Panc1 (cell line): ENCODE data around the gene ZBTB20. TPM values are rescaled to one million over a fixed set of nuclear protein-coding genes. Genes with fewer than 3 reads are reported as not detected.

Experiments used
- ATAC-seq: fragments of 200-7000 bp; cut with Tn5 transposase; 2 replicates; pipeline ENCODE4 v1.9.1; 2020; ENCODE audit warnings: mild to moderate bottlenecking, moderate library complexity
- BruUV-seq: library from RNA; stranded (reverse); fragments of 400-500 nt; replicated peaks from 2 replicates; lab custom pipeline; 2021; lab: Mats Ljungman, UMichigan
- CTCF ChIA-PET: fragments of 300-600 bp; sonication (Branson Sonifier 250); formaldehyde crosslinking; loops from one replicate; lab custom pipeline; 2022; ENCODE audit warnings: antibody characterized with exemption; lab: Charles Lee
- POLR2A ChIA-PET: fragments of 300-600 bp; sonication (Branson Sonifier 250); formaldehyde crosslinking; loops from one replicate; lab custom pipeline; 2022; ENCODE audit warnings: antibody characterized with exemption; lab: Charles Lee
- DNase-seq: peaks from one replicate; pipeline ENCODE4 v3.0.0-alpha.2; 2010; ENCODE audit warnings: low read depth, low spot score
- H3K27ac ChIP-seq: 2 replicates; pipeline ENCODE4 v1.5.1; 2011; ENCODE audit warnings: mild to moderate bottlenecking, low read length, inconsistent platforms
- H3K27me3 ChIP-seq: fragments of 200-500 bp; sonication (Bioruptor generic); 2 replicates; pipeline ENCODE4 v1.6.0; 2014; ENCODE audit warnings: low read length, inconsistent platforms; ENCODE audit not compliant: control insufficient read depth, insufficient read depth
- H3K36me3 ChIP-seq: fragments of 200-500 bp; sonication (Bioruptor generic); 2 replicates; pipeline ENCODE4 v1.5.1; 2014; ENCODE audit warnings: inconsistent platforms, mild to moderate bottlenecking, low read length, moderate library complexity; ENCODE audit not compliant: control insufficient read depth, insufficient read depth
- H3K4me1 ChIP-seq: 2 replicates; pipeline ENCODE4 v1.5.1; 2011; ENCODE audit warnings: inconsistent platforms, mild to moderate bottlenecking, low read length, moderate library complexity; ENCODE audit not compliant: control insufficient read depth, insufficient read depth
- H3K4me3 ChIP-seq, 2 experiments: 2 replicates each; pipeline ENCODE4 v1.5.1; 2011 to 2012; ENCODE audit warnings: low read depth in 2 of 2, low read length in 2 of 2, mild to moderate bottlenecking in 2 of 2, inconsistent platforms in 1 of 2, moderate library complexity in 1 of 2
- H3K9me3 ChIP-seq: fragments of 200-500 bp; sonication (Bioruptor generic); 2 replicates; pipeline ENCODE4 v1.5.1; 2014; ENCODE audit warnings: low read depth, mild to moderate bottlenecking, inconsistent platforms, low read length, moderate library complexity; ENCODE audit not compliant: control insufficient read depth, insufficient read depth
- CTCF ChIP-seq: fragments of 450-650 bp; IDR thresholded peaks from 2 replicates; pipeline ENCODE4 v1.5.1; 2017; ENCODE audit warnings: mild to moderate bottlenecking
- POLR2AphosphoS5 ChIP-seq: IDR thresholded peaks from 2 replicates; pipeline ENCODE4 v1.6.1; 2012; ENCODE audit warnings: mild to moderate bottlenecking, low read depth, low read length, moderate library complexity
- REST ChIP-seq, 2 experiments: IDR thresholded peaks; 2 replicates each; pipeline ENCODE4 v1.6.1; 2011 to 2012; ENCODE audit warnings: low read depth in 2 of 2, control low read depth in 1 of 2, low read length in 1 of 2, mild to moderate bottlenecking in 1 of 2, moderate library complexity in 1 of 2; ENCODE audit not compliant: insufficient read depth in 1 of 2
- SIN3A ChIP-seq: IDR thresholded peaks from 2 replicates; pipeline ENCODE4 v1.6.1; 2012; ENCODE audit warnings: low read depth, mild to moderate bottlenecking, low read length, moderate library complexity, borderline replicate concordance; ENCODE audit not compliant: insufficient read depth
- TCF7L2 ChIP-seq: IDR thresholded peaks from 2 replicates; pipeline ENCODE4 v1.6.1; 2011; ENCODE audit warnings: mild to moderate bottlenecking, low read depth, low read length, inconsistent platforms
- in situ Hi-C: cut with HindIII; loops from 2 replicates; pipeline ENCODE4 v1.10.0; 2016; ENCODE audit warnings: low sequenced_read_pairs, low pct_unique_long_range_greater_than_20kb
- intact Hi-C: fragments of 100-400 bp; cut with micrococcal nuclease; formaldehyde crosslinking; loops from one replicate; pipeline ENCODE4 v1.10.0; 2022; ENCODE audit not compliant: unreplicated experiment
- total RNA-seq: library from RNA; stranded (reverse); gene quantifications from one replicate; pipeline ENCODE4 v1.2.1, GENCODE V29; 2021; ENCODE audit not compliant: unreplicated experiment

Gene ZBTB20
- total RNA-seq, 1 experiment from 2014 or later, result 4.1 TPM

GRCh38 chr3:114384558-114384903, 762.6 kb downstream of the ZBTB20 start:
- no peaks in the 10 kb centered on the region for H3K27me3 ChIP-seq
- no TSS peak for BruUV-seq
- POLR2A ChIA-PET, result no interaction called here
- TF ChIP-seq POLR2AphosphoS5, result no peak
- no peaks in the 10 kb centered on the region for H3K4me1 ChIP-seq
- ATAC-seq (no peak; the same call in 1 of the 2 replicates), DNase-seq (no peak)
- no peaks in the 10 kb centered on the region for H3K9me3 ChIP-seq
- H3K36me3 ChIP-seq, result no peaks in the 10 kb centered on the region
- intact Hi-C loops, result loop anchor here (5.0 kb wide), 2 partner anchors 33 to 708 kb away; no protein-coding TSS in a partner anchor
- no peak overlapping the region for H3K4me3 ChIP-seq
- H3K27ac ChIP-seq, result no peak overlapping the region
- in situ Hi-C loops, result no loop called here
- CTCF ChIA-PET, result interaction anchor here (0.6 to 0.9 kb wide), 7 partner anchors 18 to 1291 kb away, joined by 3 to 10 read pairs (median 5); no protein-coding TSS in a partner anchor

GRCh38 chr3:114383875-114384557, 763.1 kb downstream of the ZBTB20 start:
- in situ Hi-C loops, result no loop called here
- H3K4me1 ChIP-seq, result no peaks in the 10 kb centered on the region
- no TSS peak for BruUV-seq
- ATAC-seq (peak; percentile 95), DNase-seq (peak; percentile 61)
- H3K27ac ChIP-seq, result no peak overlapping the region
- peak overlapping the region; percentile 3 to 37; a peak in 3 of 4 replicates for H3K4me3 ChIP-seq
- intact Hi-C loops, result loop anchor here (5.0 kb wide), 2 partner anchors 33 to 708 kb away; no protein-coding TSS in a partner anchor
- CTCF ChIA-PET, result interaction anchor here (0.6 to 0.9 kb wide), 7 partner anchors 18 to 1290 kb away, joined by 3 to 10 read pairs (median 5); no protein-coding TSS in a partner anchor
- H3K36me3 ChIP-seq, result no peaks in the 10 kb centered on the region
- no peaks in the 10 kb centered on the region for H3K27me3 ChIP-seq
- POLR2A ChIA-PET, result no interaction called here
- TF ChIP-seq CTCF, result peak; percentile 98
- no peak for TF ChIP-seq TCF7L2
- no peaks in the 10 kb centered on the region for H3K9me3 ChIP-seq

GRCh38 chr3:114380233-114380651, 766.8 kb downstream of the ZBTB20 start:
- ChIA-PET CTCF (no interaction called here), POLR2A (interaction anchor here (0.7 kb wide), 1 partner anchor 11 kb away, joined by 3 read pairs; no protein-coding TSS in a partner anchor)
- in situ Hi-C loops (no loop called here), intact Hi-C loops (loop anchor here (5.0 kb wide), 2 partner anchors 37 to 712 kb away; no protein-coding TSS in a partner anchor)
- BruUV-seq, result no TSS peak
- TF ChIP-seq TCF7L2 (no peak), REST (IDR thresholded peaks at IDR 0.05; ENCODE audit: insufficient read depth in 1 of 2, low read depth in 2 of 2, low read length in 1 of 2) (no peak), CTCF (no peak), SIN3A (no peak), POLR2AphosphoS5 (no peak)
- ATAC-seq (no peak), DNase-seq (no peak)
- no peak overlapping the region for H3K4me3 ChIP-seq
- H3K36me3 ChIP-seq, result no peaks in the 10 kb centered on the region
- H3K4me1 ChIP-seq, result no peaks in the 10 kb centered on the region
- H3K27me3 ChIP-seq, result no peaks in the 10 kb centered on the region
- no peaks in the 10 kb centered on the region for H3K9me3 ChIP-seq
- H3K27ac ChIP-seq, result no peak overlapping the region
